Osteocyte (in vitro differentiated cells): ENCODE measurements around the gene ACTA1. TPM values are rescaled to one million over a fixed set of nuclear protein-coding genes. Genes with fewer than 3 reads are reported as not detected.

ENCODE experiments used
- DNase-seq: peaks from one replicate; pipeline ENCODE4 v3.0.0; 2021; ENCODE audit warnings: mixed read lengths; ENCODE audit not compliant: unreplicated experiment; ENCODE audit errors: extremely low spot score
- H3K27ac Mint-ChIP-seq: one replicate; pipeline ENCODE4 v1.8.0; 2021; ENCODE audit warnings: mild to moderate bottlenecking, mixed read lengths; ENCODE audit not compliant: unreplicated experiment
- H3K27me3 Mint-ChIP-seq: one replicate; pipeline ENCODE4 v1.8.0; 2021; ENCODE audit warnings: mixed read lengths; ENCODE audit not compliant: unreplicated experiment
- H3K36me3 Mint-ChIP-seq: one replicate; pipeline ENCODE4 v1.8.0; 2021; ENCODE audit warnings: mixed read lengths; ENCODE audit not compliant: unreplicated experiment
- H3K4me1 Mint-ChIP-seq: one replicate; pipeline ENCODE4 v1.8.0; 2021; ENCODE audit warnings: mixed read lengths; ENCODE audit not compliant: unreplicated experiment
- H3K4me3 Mint-ChIP-seq: one replicate; pipeline ENCODE4 v1.8.0; 2021; ENCODE audit warnings: mild to moderate bottlenecking, moderate library complexity, mixed read lengths; ENCODE audit not compliant: unreplicated experiment
- H3K9me3 Mint-ChIP-seq: one replicate; pipeline ENCODE4 v1.8.0; 2021; ENCODE audit warnings: mixed read lengths; ENCODE audit not compliant: unreplicated experiment
- CTCF ChIP-seq: fragments of 200-600 bp; sonication (generic); IDR thresholded peaks from 2 replicates; pipeline ENCODE4 v1.5.0; 2021; ENCODE audit warnings: antibody characterized with exemption, mild to moderate bottlenecking, moderate library complexity
- total RNA-seq: library from RNA; stranded (reverse); gene quantifications from 2 replicates; pipeline ENCODE4 v1.2.1, GENCODE V29; 2021

ACTA1 gene
- total RNA-seq, 1 donor from 2014 or later = not detected

- no peaks in the 10 kb centered on the region for H3K9me3 Mint-ChIP-seq
- H3K4me3 Mint-ChIP-seq = no peak overlapping the region
- no peak overlapping the region for H3K27ac Mint-ChIP-seq
- peaks cover 8% of the 10 kb centered on the region for H3K4me1 Mint-ChIP-seq
- TF ChIP-seq CTCF = no peak
- H3K27me3 Mint-ChIP-seq = peaks cover 31% of the 10 kb centered on the region
- no peak for DNase-seq
- no peaks in the 10 kb centered on the region for H3K36me3 Mint-ChIP-seq
Measured at GRCh38 chr1:229433364-229434004, 410 bp downstream of the ACTA1 start.

GRCh38 chr1:229432905-229433304, 989 bp downstream of the ACTA1 start:
- no peaks in the 10 kb centered on the region for H3K9me3 Mint-ChIP-seq
- no peaks in the 10 kb centered on the region for H3K36me3 Mint-ChIP-seq
- peaks cover 8% of the 10 kb centered on the region for H3K4me1 Mint-ChIP-seq
- TF ChIP-seq CTCF = no peak
- H3K4me3 Mint-ChIP-seq = no peak overlapping the region
- H3K27me3 Mint-ChIP-seq = peaks cover 36% of the 10 kb centered on the region
- H3K27ac Mint-ChIP-seq = no peak overlapping the region
- DNase-seq = no peak

GRCh38 chr1:229432116-229432461, 1.8 kb downstream of the ACTA1 start:
- DNase-seq = no peak
- Mint-ChIP-seq H3K4me3 (no peak overlapping the region), H3K27me3 (peaks cover 40% of the 10 kb centered on the region), H3K36me3 (no peaks in the 10 kb centered on the region), H3K4me1 (peaks cover 8% of the 10 kb centered on the region), H3K27ac (no peak overlapping the region), H3K9me3 (no peaks in the 10 kb centered on the region)
- TF ChIP-seq CTCF = no peak

GRCh38 chr1:229431284-229432115, 2.4 kb downstream of the ACTA1 start:
- no peak for TF ChIP-seq CTCF
- H3K4me1 Mint-ChIP-seq = peaks cover 8% of the 10 kb centered on the region
- H3K27ac Mint-ChIP-seq = no peak overlapping the region
- no peaks in the 10 kb centered on the region for H3K36me3 Mint-ChIP-seq
- no peaks in the 10 kb centered on the region for H3K9me3 Mint-ChIP-seq
- peaks cover 43% of the 10 kb centered on the region for H3K27me3 Mint-ChIP-seq
- H3K4me3 Mint-ChIP-seq = peak overlapping the region; percentile 39
- DNase-seq = no peak

GRCh38 chr1:229430761-229431283, 3.1 kb downstream of the ACTA1 start:
- no peak overlapping the region for H3K4me3 Mint-ChIP-seq
- no peak for TF ChIP-seq CTCF
- no peaks in the 10 kb centered on the region for H3K36me3 Mint-ChIP-seq

More at GRCh38 chr1:229430761-229431283, 3.1 kb downstream of the ACTA1 start:
- Mint-ChIP-seq H3K27ac (no peak overlapping the region), H3K4me1 (peaks cover 8% of the 10 kb centered on the region), H3K9me3 (no peaks in the 10 kb centered on the region), H3K27me3 (peaks cover 44% of the 10 kb centered on the region)
- DNase-seq = no peak
